SU-DHL-6 (cell line): Measurements from ENCODE around the gene DBN1.

Experiments used
- H2AFZ ChIP-seq: fragments of 200-600 bp; sonication (generic); 2 replicates; pipeline ENCODE4 v1.6.1; 2014; ENCODE audit warnings: low read depth, mild to moderate bottlenecking, moderate library complexity, mixed read lengths, antibody characterized with exemption, low read length; ENCODE audit not compliant: severe bottlenecking
- H3F3A ChIP-seq: fragments of 200-600 bp; shearing (Covaris generic); 2 replicates; pipeline ENCODE4 v1.6.0; 2016; ENCODE audit warnings: antibody characterized with exemption, mild to moderate bottlenecking; ENCODE audit not compliant: insufficient read depth
- H3K27ac ChIP-seq: fragments of 200-600 bp; sonication (generic); 2 replicates; pipeline ENCODE4 v1.5.1; 2016; ENCODE audit warnings: low read depth, mild to moderate bottlenecking, low read length, moderate library complexity, mixed read lengths
- H3K27me3 ChIP-seq: fragments of 200-600 bp; sonication (generic), shearing (Covaris generic); 2 replicates; pipeline ENCODE4 v1.6.0; 2014; ENCODE audit warnings: mild to moderate bottlenecking, low read length
- H3K36me3 ChIP-seq: fragments of 200-600 bp; sonication (generic); 2 replicates; pipeline ENCODE4 v1.6.1; 2014; ENCODE audit warnings: mild to moderate bottlenecking, low read length, mixed read lengths
- H3K4me2 ChIP-seq: fragments of 300-600, 200-600 bp; shearing (Covaris generic), sonication (generic); 2 replicates; pipeline ENCODE4 v1.6.0; 2014; ENCODE audit warnings: low read length, low read depth, mild to moderate bottlenecking; ENCODE audit not compliant: poor library complexity, severe bottlenecking
- H3K4me3 ChIP-seq: fragments of 200-600 bp; sonication (generic); 2 replicates; pipeline ENCODE4 v1.5.1; 2014; ENCODE audit warnings: antibody characterized with exemption, low read length, mild to moderate bottlenecking, mixed read lengths; ENCODE audit not compliant: insufficient read depth, poor library complexity, severe bottlenecking
- H3K79me2 ChIP-seq: fragments of 200-600 bp; sonication (generic); 2 replicates; pipeline ENCODE4 v1.6.1; 2014; ENCODE audit warnings: mild to moderate bottlenecking, low read length, moderate library complexity; ENCODE audit not compliant: insufficient read depth
- H3K9ac ChIP-seq: fragments of 200-600 bp; sonication (generic); 2 replicates; pipeline ENCODE4 v1.7.0; 2014; ENCODE audit warnings: mild to moderate bottlenecking, low read length
- H3K9me2 ChIP-seq: fragments of 200-600 bp; sonication (generic); replicated peaks from 2 replicates; pipeline ENCODE4 v1.6.1; 2014; ENCODE audit warnings: low read length; ENCODE audit not compliant: insufficient read depth
- H3K9me3 ChIP-seq: fragments of 200-600 bp; sonication (generic); 2 replicates; pipeline ENCODE4 v1.6.1; 2014; ENCODE audit warnings: low read length, mixed read lengths; ENCODE audit not compliant: insufficient read depth
- H4K20me1 ChIP-seq: fragments of 200-600 bp; sonication (generic); 2 replicates; pipeline ENCODE4 v1.6.1; 2014; ENCODE audit warnings: low read depth, mild to moderate bottlenecking, antibody characterized with exemption, low read length, moderate library complexity, mixed read lengths
- EZH2phosphoT487 ChIP-seq: fragments of 200-600 bp; sonication (generic), shearing (Covaris generic); conservative IDR thresholded peaks from 2 replicates; pipeline ENCODE4 v1.6.1; 2018; ENCODE audit warnings: mild to moderate bottlenecking, antibody characterized with exemption, low read length, moderate library complexity, mixed read lengths
- TF ChIP-seq, protein P1 (sequence below): fragments of 200-600 bp; sonication (generic); IDR thresholded peaks from one replicate; pipeline ENCODE4 v1.5.1; 2017; ENCODE audit warnings: antibody characterized with exemption, mild to moderate bottlenecking, low read length, moderate library complexity; ENCODE audit not compliant: insufficient read depth, poor library complexity, severe bottlenecking

DBN1 gene

DNA sequence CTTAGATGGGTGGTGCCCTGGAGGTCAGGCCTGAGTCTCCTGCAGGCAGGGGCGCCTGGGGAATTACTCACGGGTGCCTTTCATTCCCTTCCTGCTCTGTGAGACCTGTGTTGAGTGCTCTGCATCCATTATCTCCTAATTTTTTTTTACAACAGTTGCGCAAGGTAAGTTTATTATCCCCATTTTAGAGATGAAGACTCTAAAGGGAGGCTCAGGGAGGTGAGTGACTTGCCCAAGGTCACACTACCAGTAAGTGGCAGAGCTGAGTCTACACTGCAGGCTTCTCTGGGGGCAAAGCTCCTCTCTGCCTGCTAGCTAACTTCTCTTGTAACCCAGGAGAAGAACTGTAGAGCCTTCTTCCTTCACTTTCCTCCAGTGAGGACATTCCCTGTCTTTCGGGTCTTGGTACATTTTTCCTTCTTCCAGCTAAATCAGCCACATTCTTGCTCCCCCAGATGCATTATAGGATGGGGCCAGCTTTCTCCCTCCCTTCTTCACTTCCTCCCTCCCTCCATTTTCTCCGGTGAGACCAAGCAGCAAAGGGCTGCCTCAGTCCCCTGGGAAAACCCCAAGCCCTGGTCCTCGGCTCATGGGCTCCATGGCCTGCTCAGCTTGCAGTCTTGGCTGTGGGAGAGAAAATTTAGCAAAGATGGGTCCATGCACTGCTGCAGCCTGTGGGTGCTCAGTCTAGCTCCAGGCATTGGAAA is 25.0 kb downstream of the DBN1 start:
- Histone ChIP-seq H3K4me3 (no peak overlapping the region), H3K9me2 (no peaks in the 10 kb centered on the region), H3K4me2 (no peak overlapping the region), H3K79me2 (no peaks in the 10 kb centered on the region), H3K27me3 (no peaks in the 10 kb centered on the region), H4K20me1 (no peaks in the 10 kb centered on the region), H2AFZ (no peak overlapping the region), H3K9me3 (no peaks in the 10 kb centered on the region), H3F3A (peaks cover 21% of the 10 kb centered on the region), H3K27ac (no peak overlapping the region), H3K36me3 (no peaks in the 10 kb centered on the region), H3K9ac (0 out of 2 replicates have a peak overlapping the region, but pooled peaks have one; percentile 3)
- no peak for TF ChIP-seq EZH2phosphoT487
- TF ChIP-seq, protein P1, sequence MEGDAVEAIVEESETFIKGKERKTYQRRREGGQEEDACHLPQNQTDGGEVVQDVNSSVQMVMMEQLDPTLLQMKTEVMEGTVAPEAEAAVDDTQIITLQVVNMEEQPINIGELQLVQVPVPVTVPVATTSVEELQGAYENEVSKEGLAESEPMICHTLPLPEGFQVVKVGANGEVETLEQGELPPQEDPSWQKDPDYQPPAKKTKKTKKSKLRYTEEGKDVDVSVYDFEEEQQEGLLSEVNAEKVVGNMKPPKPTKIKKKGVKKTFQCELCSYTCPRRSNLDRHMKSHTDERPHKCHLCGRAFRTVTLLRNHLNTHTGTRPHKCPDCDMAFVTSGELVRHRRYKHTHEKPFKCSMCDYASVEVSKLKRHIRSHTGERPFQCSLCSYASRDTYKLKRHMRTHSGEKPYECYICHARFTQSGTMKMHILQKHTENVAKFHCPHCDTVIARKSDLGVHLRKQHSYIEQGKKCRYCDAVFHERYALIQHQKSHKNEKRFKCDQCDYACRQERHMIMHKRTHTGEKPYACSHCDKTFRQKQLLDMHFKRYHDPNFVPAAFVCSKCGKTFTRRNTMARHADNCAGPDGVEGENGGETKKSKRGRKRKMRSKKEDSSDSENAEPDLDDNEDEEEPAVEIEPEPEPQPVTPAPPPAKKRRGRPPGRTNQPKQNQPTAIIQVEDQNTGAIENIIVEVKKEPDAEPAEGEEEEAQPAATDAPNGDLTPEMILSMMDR, result no peak

DNA sequence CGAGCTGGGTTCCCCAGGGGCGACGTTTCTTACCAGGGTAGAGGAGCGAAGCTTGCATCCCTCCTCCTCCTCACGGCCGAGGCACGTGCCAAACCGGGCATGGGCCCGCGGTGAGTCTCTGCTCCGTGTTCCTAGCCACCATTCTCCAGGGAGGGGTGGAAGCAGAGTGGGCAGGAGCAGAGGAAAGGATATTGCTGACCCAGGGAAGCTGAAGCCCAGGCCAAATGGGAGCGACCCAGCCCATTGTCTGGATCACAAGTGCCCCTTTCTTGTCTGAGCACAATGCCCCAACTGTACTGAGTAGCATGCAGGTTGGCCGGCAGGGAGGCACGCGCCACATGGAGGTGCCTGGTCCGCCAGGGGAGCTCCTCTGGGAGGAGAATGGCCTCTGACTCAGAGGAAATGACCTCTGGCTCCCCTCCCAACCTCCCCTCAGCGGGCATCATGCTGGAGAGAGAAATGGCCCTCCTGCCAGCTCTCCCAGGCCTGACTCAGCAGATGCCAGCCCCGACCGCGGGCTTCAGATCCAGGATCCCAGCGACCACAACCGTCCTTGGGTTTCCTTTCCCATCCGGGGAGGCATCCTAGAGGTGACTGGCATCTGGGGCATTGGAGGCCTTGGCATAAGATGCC is 25.7 kb downstream of the DBN1 start:
- TF ChIP-seq EZH2phosphoT487, result no peak
- TF ChIP-seq, protein P1, result no peak
- Histone ChIP-seq H3K9me3 (no peaks in the 10 kb centered on the region), H3K36me3 (no peaks in the 10 kb centered on the region), H3K27ac (no peak overlapping the region), H3F3A (peaks cover 21% of the 10 kb centered on the region), H3K9ac (0 out of 2 replicates have a peak overlapping the region, but pooled peaks have one; percentile 3), H3K4me2 (peak overlapping the region; percentile 23), H3K79me2 (no peaks in the 10 kb centered on the region), H4K20me1 (no peaks in the 10 kb centered on the region), H2AFZ (no peak overlapping the region), H3K9me2 (no peaks in the 10 kb centered on the region), H3K27me3 (no peaks in the 10 kb centered on the region), H3K4me3 (no peak overlapping the region)

GRCh38 chr5:177447066-177447610 is 26.3 kb downstream of the DBN1 start:
- Histone ChIP-seq H3K27me3 (no peaks in the 10 kb centered on the region), H3K9ac (peak overlapping the region; percentile 61), H3K36me3 (no peaks in the 10 kb centered on the region), H3K4me3 (peak overlapping the region; percentile 75), H3K79me2 (no peaks in the 10 kb centered on the region), H2AFZ (no peak overlapping the region), H3K9me2 (no peaks in the 10 kb centered on the region), H4K20me1 (no peaks in the 10 kb centered on the region), H3K9me3 (no peaks in the 10 kb centered on the region), H3F3A (peaks cover 21% of the 10 kb centered on the region), H3K4me2 (peak overlapping the region; percentile 51), H3K27ac (no peak overlapping the region)
- TF ChIP-seq, protein P1, result no peak
- TF ChIP-seq EZH2phosphoT487, result no peak
